Spleen (tissue), 11 donors: Measurements from ENCODE around the gene PTPDC1. TPM values are rescaled to one million over a fixed set of nuclear protein-coding genes. Genes with fewer than 3 reads are reported as not detected.

Source experiments
- DNase-seq: peaks from one replicate; pipeline ENCODE4 v3.0.0-alpha.2; 2020
- H3K27ac ChIP-seq, 8 donors: fragments of 200-600 bp; sonication (generic) in 7 of 8; 1 replicate in 4 of 8; 2 replicates in 4 of 8; pipeline versions ENCODE4 v1.5.0 to v1.8.0; 2016 to 2021; ENCODE audit warnings: inconsistent platforms in 4 of 8, mild to moderate bottlenecking in 4 of 8, moderate library complexity in 1 of 8
- H3K27me3 ChIP-seq, 7 donors: fragments of 200-600 bp; sonication (generic) in 6 of 7; replicated peaks in 1 of 7; 1 replicate in 4 of 7; 2 replicates in 3 of 7; pipeline versions ENCODE4 v1.5.0 to v1.8.0; 2016 to 2021; ENCODE audit warnings: inconsistent platforms in 3 of 7, mild to moderate bottlenecking in 1 of 7
- H3K36me3 ChIP-seq, 6 donors: fragments of 200-600 bp; sonication (generic) in 5 of 6; 1 replicate in 4 of 6; 2 replicates in 2 of 6; pipeline versions ENCODE4 v1.5.0 to v1.8.0; 2016 to 2021; ENCODE audit warnings: inconsistent platforms in 2 of 6
- H3K4me1 ChIP-seq, 6 donors: fragments of 200-600 bp; sonication (generic) in 5 of 6; 1 replicate in 3 of 6; 2 replicates in 3 of 6; pipeline versions ENCODE4 v1.5.0 to v1.8.0; 2016 to 2021; ENCODE audit warnings: inconsistent platforms in 3 of 6
- H3K4me3 ChIP-seq, 8 donors: fragments of 200-600 bp; sonication (generic) in 7 of 8; 1 replicate in 4 of 8; 2 replicates in 4 of 8; pipeline versions ENCODE4 v1.5.0 to v1.8.0; 2016 to 2021; ENCODE audit warnings: inconsistent platforms in 4 of 8, mild to moderate bottlenecking in 4 of 8, moderate library complexity in 2 of 8
- H3K9me3 ChIP-seq, 8 donors: fragments of 200-600 bp; sonication (generic) in 7 of 8; 1 replicate in 4 of 8; 2 replicates in 4 of 8; pipeline versions ENCODE4 v1.5.0 to v1.8.0; 2016 to 2021; ENCODE audit warnings: inconsistent platforms in 4 of 8
- CTCF ChIP-seq, 11 experiments: fragments of 200-600 bp in 7 of 11; fragments of 450-650 bp in 4 of 11; sonication (generic) in 4 of 11; IDR thresholded peaks in 8 of 11; conservative IDR thresholded peaks in 3 of 11; 1 replicate in 7 of 11; 2 replicates in 4 of 11; pipeline versions ENCODE4 v1.4.0 to v1.8.0; 2016 to 2021; ENCODE audit warnings: antibody characterized with exemption in 11 of 11, inconsistent platforms in 4 of 11, mild to moderate bottlenecking in 1 of 11
- POLR2A ChIP-seq, 3 donors: fragments of 450-650 bp; IDR thresholded peaks; one replicate each; pipeline ENCODE4 v1.5.1; 2017; ENCODE audit warnings: antibody characterized with exemption in 3 of 3, mild to moderate bottlenecking in 1 of 3
- POLR2AphosphoS5 ChIP-seq, 3 donors: sonication (generic); formaldehyde crosslinking; IDR thresholded peaks; one replicate each; pipeline ENCODE4 v1.5.1; 2017; ENCODE audit warnings: antibody characterized with exemption in 3 of 3
- WGBS, 5 donors: extraction: QIAGEN DNeasy Blood & Tissue Kit in 3 of 5; methylation state at CpG; one replicate each; pipeline versions ENCODE4 v1.1.5 to v1.1.7; 2013 to 2018; 5-methylcytosine and 5-hydroxymethylcytosine counted together
- intact Hi-C: fragments of 100-400 bp; cut with DNase I; formaldehyde crosslinking; loops from one replicate; pipeline ENCODE4 v1.15.0; 2023; ENCODE audit warnings: low total_unique reads
- polyA plus RNA-seq, 3 donors: library from polyadenylated mRNA; stranded (reverse); fragments of 200-250 nt; gene quantifications; one replicate each; pipeline ENCODE4 v1.2.1, GENCODE V29; 2013
- total RNA-seq, 7 donors: library from RNA; depleted of rRNA in 3 of 7; stranded (reverse); fragments of >200 nt in 3 of 7; fragmentation: NEBNext Ultra II Directional in 4 of 7; extraction: Animal tissue kit (Norgen Biotek cat#: 25700) in 4 of 7; gene quantifications; one replicate each; pipeline versions ENCODE4 v1.1.0 to v1.2.1, GENCODE V29; 2016 to 2021
- donor health status: healthy with polysubstance abuse.
- donor health status: DM: no; HTN: no; CAD: no; lungs with moderate emphysema.
- donor health status: DM: no; HTN: no; CAD: no.
- donor health status: Bipolar disorder and iron deficiency.
- donor health status: healthy.
- donor health status: DM: no; HTN: no; CAD: no.
- donor health status: DM: yes; HTN: yes; CAD: no.

PTPDC1 gene
- total and polyA plus RNA-seq, 10 donors = 1.9 to 10.5 (median 6.0) TPM

- no peaks in the 10 kb centered on the region for H3K27me3 ChIP-seq
- peak overlapping the region in 7 of 8 donors; percentile 48 to 74 (median 58) for H3K27ac ChIP-seq
- 51 to 77% (median 68%) methylated on average over 13 of the region's 13 CpGs for WGBS, 5 donors
- TF ChIP-seq CTCF (IDR thresholded peaks at IDR 0.05 in 8 of 11, conservative IDR thresholded peaks at IDR 0.05 in 3 of 11) (no peak), POLR2A (IDR thresholded peaks at IDR 0.05) (no peak), POLR2AphosphoS5 (IDR thresholded peaks at IDR 0.05) (peak in 2 of 3 donors; percentile 23 to 39)
- peaks cover 0 to 30% (median 5%) of the 10 kb centered on the region in 6 donors for H3K4me1 ChIP-seq
- no peak for DNase-seq
- intact Hi-C loops = no loop called here
- no peaks in the 10 kb centered on the region for H3K9me3 ChIP-seq
- H3K4me3 ChIP-seq = no peak overlapping the region
- no peaks in the 10 kb centered on the region for H3K36me3 ChIP-seq
These were observed 55.6 kb downstream of the PTPDC1 start for GRCh38 chr9:94139672-94140417.

GRCh38 chr9:94140418-94140780 lies 56.1 kb downstream of the PTPDC1 start:
- H3K36me3 ChIP-seq = no peaks in the 10 kb centered on the region
- no peak for DNase-seq
- no peak for TF ChIP-seq CTCF (IDR thresholded peaks at IDR 0.05 in 8 of 11, conservative IDR thresholded peaks at IDR 0.05 in 3 of 11)
- no peak for TF ChIP-seq POLR2A (IDR thresholded peaks at IDR 0.05)
- TF ChIP-seq POLR2AphosphoS5 (IDR thresholded peaks at IDR 0.05) = no peak
- intact Hi-C loops = no loop called here
- no peaks in the 10 kb centered on the region for H3K27me3 ChIP-seq
- no peak overlapping the region for H3K4me3 ChIP-seq
- H3K27ac ChIP-seq = peak overlapping the region in 7 of 8 donors; percentile 48 to 74 (median 58)
- WGBS, 5 donors = 45 to 65% (median 61%) methylated on average over 4 of the region's 4 CpGs
- H3K9me3 ChIP-seq = no peaks in the 10 kb centered on the region
- H3K4me1 ChIP-seq = peaks cover 0 to 30% (median 3%) of the 10 kb centered on the region in 6 donors

- Histone ChIP-seq H3K4me1 (peaks cover 0 to 30% (median 3%) of the 10 kb centered on the region in 6 donors), H3K36me3 (no peaks in the 10 kb centered on the region), H3K27me3 (no peaks in the 10 kb centered on the region), H3K4me3 (no peak overlapping the region), H3K9me3 (no peaks in the 10 kb centered on the region), H3K27ac (peak overlapping the region in 6 of 8 donors; percentile 51 to 74 (median 62))
- 71 to 75% (median 73%) methylated on average over 13 of the region's 13 CpGs for WGBS, 5 donors
- no peak for TF ChIP-seq CTCF (IDR thresholded peaks at IDR 0.05 in 8 of 11, conservative IDR thresholded peaks at IDR 0.05 in 3 of 11)
- intact Hi-C loops = no loop called here
- DNase-seq = no peak
These were observed 56.8 kb downstream of the PTPDC1 start for GRCh38 chr9:94140791-94141790.

GRCh38 chr9:94142353-94142752 lies 58.1 kb downstream of the PTPDC1 start:
- intact Hi-C loops = no loop called here
- H3K27ac ChIP-seq = peak overlapping the region in 4 of 8 donors; percentile 56 to 74 (median 68)
- TF ChIP-seq CTCF (IDR thresholded peaks at IDR 0.05 in 8 of 11, conservative IDR thresholded peaks at IDR 0.05 in 3 of 11) (no peak), POLR2A (IDR thresholded peaks at IDR 0.05) (no peak), POLR2AphosphoS5 (IDR thresholded peaks at IDR 0.05) (no peak)

More at GRCh38 chr9:94142353-94142752, 58.1 kb downstream of the PTPDC1 start:
- H3K4me1 ChIP-seq = peaks cover 0 to 30% (median 3%) of the 10 kb centered on the region in 6 donors
- H3K27me3 ChIP-seq = no peaks in the 10 kb centered on the region
- WGBS, 5 donors = 79 to 89% (median 89%) methylated on average over 5 of the region's 5 CpGs
- H3K36me3 ChIP-seq = no peaks in the 10 kb centered on the region
- no peak overlapping the region for H3K4me3 ChIP-seq
- no peak for DNase-seq
- no peaks in the 10 kb centered on the region for H3K9me3 ChIP-seq
